Gastrocnemius medialis (tissue), 4 donors: ENCODE measurements around the gene TNFAIP8. TPM values are rescaled to one million over a fixed set of nuclear protein-coding genes. Genes with fewer than 3 reads are reported as not detected.

Experiments used
- ATAC-seq, 2 donors: fragments of 150-250 bp; one replicate each; pipeline ENCODE4 v1.9.1; 2016
- DNase-seq, 2 donors: peaks; one replicate each; pipeline ENCODE4 v3.0.0-alpha.2; 2019
- H3K27ac ChIP-seq, 4 donors: fragments of 200-600 bp; sonication (generic); 1 replicate in 1 of 4; 2 replicates in 3 of 4; pipeline ENCODE4 v1.5.1; 2016 to 2018; ENCODE audit warnings: mild to moderate bottlenecking in 2 of 4, moderate library complexity in 1 of 4
- H3K27me3 ChIP-seq, 3 donors: fragments of 200-600 bp; sonication (generic) in 2 of 3; 1 replicate in 1 of 3; 2 replicates in 2 of 3; pipeline versions ENCODE4 v1.5.1 to v1.6.0; 2016 to 2019; ENCODE audit warnings: mild to moderate bottlenecking in 1 of 3, moderate library complexity in 1 of 3
- H3K36me3 ChIP-seq, 2 donors: fragments of 200-600 bp; sonication (generic) in 1 of 2; one replicate each; pipeline ENCODE4 v1.5.1; 2017 to 2018
- H3K4me1 ChIP-seq, 2 donors: fragments of 200-600 bp; sonication (generic) in 1 of 2; one replicate each; pipeline ENCODE4 v1.5.1; 2016 to 2017; ENCODE audit warnings: mild to moderate bottlenecking in 2 of 2
- H3K4me3 ChIP-seq, 4 donors: fragments of 200-600 bp; sonication (generic) in 3 of 4; 1 replicate in 1 of 4; 2 replicates in 3 of 4; pipeline ENCODE4 v1.5.1; 2016 to 2019; ENCODE audit warnings: mild to moderate bottlenecking in 2 of 4
- H3K9me3 ChIP-seq, 3 donors: fragments of 200-600 bp; sonication (generic) in 2 of 3; 1 replicate in 1 of 3; 2 replicates in 2 of 3; pipeline ENCODE4 v1.5.1; 2016 to 2019
- CTCF ChIP-seq, 5 experiments: fragments of 450-650 bp in 3 of 5; fragments of 200-600 bp in 2 of 5; sonication (generic) in 2 of 5; IDR thresholded peaks in 4 of 5; conservative IDR thresholded peaks in 1 of 5; 1 replicate in 4 of 5; 2 replicates in 1 of 5; pipeline ENCODE4 v1.5.1; 2016 to 2019; ENCODE audit warnings: antibody characterized with exemption in 5 of 5, mild to moderate bottlenecking in 3 of 5, moderate library complexity in 3 of 5
- POLR2A ChIP-seq, 2 donors: fragments of 450-650 bp; IDR thresholded peaks; one replicate each; pipeline ENCODE4 v1.6.1; 2017; ENCODE audit warnings: antibody characterized with exemption in 2 of 2, mild to moderate bottlenecking in 2 of 2, moderate library complexity in 2 of 2
- in situ Hi-C, 4 donors: fragments of 200-750 bp; cut with MboI; loops; one replicate each; pipeline versions ENCODE4 v1.15.0 to v1.8.0; 2017; ENCODE audit warnings: low sequenced_read_pairs in 4 of 4
- intact Hi-C: fragments of 100-400 bp; cut with DNase I; formaldehyde crosslinking; loops from one replicate; pipeline ENCODE4 v1.15.1; 2023; ENCODE audit warnings: low total_unique reads
- total RNA-seq, 4 donors: library from RNA; depleted of rRNA; stranded (reverse); fragments of >200 nt; gene quantifications; one replicate each; pipeline versions ENCODE4 v1.1.0 to v1.2.3, GENCODE V29; 2016

TNFAIP8 gene
- total RNA-seq, 4 donors from 2014 or later: 0.20 to 5.8 (median 2.0) TPM

- no peak for TF ChIP-seq CTCF (IDR thresholded peaks at IDR 0.05 in 4 of 5, conservative IDR thresholded peaks at IDR 0.05 in 1 of 5)
- no peak for TF ChIP-seq POLR2A (IDR thresholded peaks at IDR 0.05)
- Histone ChIP-seq H3K9me3 (no peaks in the 10 kb centered on the region), H3K4me1 (no peaks in the 10 kb centered on the region), H3K27ac (no peak overlapping the region), H3K4me3 (peak overlapping the region; percentile 56 to 70 (median 60)), H3K36me3 (no peaks in the 10 kb centered on the region), H3K27me3 (peaks cover 6 to 33% (median 18%) of the 10 kb centered on the region in 3 donors)
- in situ Hi-C loops (no loop called here), intact Hi-C loops (loop anchor here (5.0 kb wide), 1 partner anchor 88 kb away; no protein-coding TSS in a partner anchor)
- ATAC-seq: no peak
- no peak for DNase-seq
Measured at GRCh38 chr5:119355244-119355638, 578 bp upstream of the TNFAIP8 start.

GRCh38 chr5:119356612-119357188 is 881 bp downstream of the TNFAIP8 start:
- no peaks in the 10 kb centered on the region for H3K36me3 ChIP-seq
- in situ Hi-C loops (no loop called here), intact Hi-C loops (loop anchor here (5.0 kb wide), 1 partner anchor 89 kb away; no protein-coding TSS in a partner anchor)
- no peaks in the 10 kb centered on the region for H3K9me3 ChIP-seq
- H3K4me1 ChIP-seq: no peaks in the 10 kb centered on the region
- ATAC-seq: no peak
- no peak for DNase-seq
- TF ChIP-seq CTCF (IDR thresholded peaks at IDR 0.05 in 4 of 5, conservative IDR thresholded peaks at IDR 0.05 in 1 of 5): no peak
- no peak for TF ChIP-seq POLR2A (IDR thresholded peaks at IDR 0.05)
- peak overlapping the region in 1 of 4 donors; percentile 26 for H3K27ac ChIP-seq
- H3K27me3 ChIP-seq: peaks cover 6 to 33% (median 18%) of the 10 kb centered on the region in 3 donors
- peak overlapping the region; percentile 56 to 70 (median 60) for H3K4me3 ChIP-seq

- intact Hi-C loops: loop anchor here (5.0 kb wide), 1 partner anchor 90 kb away; no protein-coding TSS in a partner anchor
- H3K4me3 ChIP-seq: peak overlapping the region in 1 of 4 donors; percentile 62
- H3K36me3 ChIP-seq: no peaks in the 10 kb centered on the region
- no peaks in the 10 kb centered on the region for H3K4me1 ChIP-seq
- H3K9me3 ChIP-seq: no peaks in the 10 kb centered on the region
- TF ChIP-seq POLR2A (IDR thresholded peaks at IDR 0.05) (no peak), CTCF (IDR thresholded peaks at IDR 0.05 in 4 of 5, conservative IDR thresholded peaks at IDR 0.05 in 1 of 5) (no peak)
- peaks cover 6 to 33% (median 18%) of the 10 kb centered on the region in 3 donors for H3K27me3 ChIP-seq
- ATAC-seq (no peak), DNase-seq (no peak)
- no peak overlapping the region for H3K27ac ChIP-seq
- in situ Hi-C loops: no loop called here
Measured at GRCh38 chr5:119357270-119357669, 1.5 kb downstream of the TNFAIP8 start.

- no peak for ATAC-seq
- intact Hi-C loops (loop anchor here (5.0 kb wide), 1 partner anchor 91 kb away; no protein-coding TSS in a partner anchor), in situ Hi-C loops (no loop called here)
- Histone ChIP-seq H3K4me3 (no peak overlapping the region), H3K4me1 (no peaks in the 10 kb centered on the region), H3K36me3 (no peaks in the 10 kb centered on the region), H3K27ac (no peak overlapping the region), H3K9me3 (no peaks in the 10 kb centered on the region), H3K27me3 (peaks cover 6 to 33% (median 18%) of the 10 kb centered on the region in 3 donors)
- TF ChIP-seq CTCF (IDR thresholded peaks at IDR 0.05 in 4 of 5, conservative IDR thresholded peaks at IDR 0.05 in 1 of 5): no peak
- DNase-seq: no peak
Measured at GRCh38 chr5:119357808-119358529, 2.1 kb downstream of the TNFAIP8 start.
